ENCODE measurements around the gene PCDH12.

Gene PCDH12

DNA sequence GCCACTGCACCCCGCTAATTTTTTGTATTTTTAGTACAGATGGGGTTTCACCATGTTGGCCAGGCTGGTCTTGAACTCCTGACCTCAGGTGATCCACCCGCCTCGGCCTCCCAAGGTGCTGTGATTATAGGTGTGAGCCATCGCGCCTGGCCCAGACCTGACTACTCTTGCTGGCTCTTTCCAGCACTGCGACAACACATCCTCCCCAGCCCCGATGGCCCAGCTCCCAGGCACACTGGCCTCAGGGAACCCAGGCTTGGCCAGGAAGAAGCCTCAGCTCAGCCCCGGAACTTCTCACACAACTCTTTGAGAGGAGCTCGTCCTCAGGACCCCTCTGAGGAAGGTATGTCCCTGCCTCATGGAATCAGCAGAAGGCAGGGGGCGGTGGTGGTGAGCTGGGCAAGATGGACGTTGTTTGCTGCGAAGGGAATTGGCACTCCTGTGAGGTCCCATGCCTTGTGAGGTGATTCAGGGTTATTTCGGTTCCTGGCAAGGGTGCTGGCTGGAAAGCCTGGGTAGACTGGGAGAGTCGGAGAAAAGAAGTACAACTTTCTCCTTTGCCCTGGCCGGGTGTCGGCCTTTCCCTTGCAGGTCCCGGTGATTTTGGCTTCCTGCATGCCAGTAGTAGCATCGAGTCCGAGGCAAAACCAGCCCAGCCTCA is 28.5 kb downstream of the PCDH12 start:
- H3K4me3 ChIP-seq (ENCODE audit: low read depth, low read length) = no peak overlapping the region
- TF ChIP-seq, protein P1, sequence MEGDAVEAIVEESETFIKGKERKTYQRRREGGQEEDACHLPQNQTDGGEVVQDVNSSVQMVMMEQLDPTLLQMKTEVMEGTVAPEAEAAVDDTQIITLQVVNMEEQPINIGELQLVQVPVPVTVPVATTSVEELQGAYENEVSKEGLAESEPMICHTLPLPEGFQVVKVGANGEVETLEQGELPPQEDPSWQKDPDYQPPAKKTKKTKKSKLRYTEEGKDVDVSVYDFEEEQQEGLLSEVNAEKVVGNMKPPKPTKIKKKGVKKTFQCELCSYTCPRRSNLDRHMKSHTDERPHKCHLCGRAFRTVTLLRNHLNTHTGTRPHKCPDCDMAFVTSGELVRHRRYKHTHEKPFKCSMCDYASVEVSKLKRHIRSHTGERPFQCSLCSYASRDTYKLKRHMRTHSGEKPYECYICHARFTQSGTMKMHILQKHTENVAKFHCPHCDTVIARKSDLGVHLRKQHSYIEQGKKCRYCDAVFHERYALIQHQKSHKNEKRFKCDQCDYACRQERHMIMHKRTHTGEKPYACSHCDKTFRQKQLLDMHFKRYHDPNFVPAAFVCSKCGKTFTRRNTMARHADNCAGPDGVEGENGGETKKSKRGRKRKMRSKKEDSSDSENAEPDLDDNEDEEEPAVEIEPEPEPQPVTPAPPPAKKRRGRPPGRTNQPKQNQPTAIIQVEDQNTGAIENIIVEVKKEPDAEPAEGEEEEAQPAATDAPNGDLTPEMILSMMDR (IDR thresholded peaks at IDR 0.05; ENCODE audit: borderline replicate concordance, insufficient read depth, low read depth, low read length) = no peak

DNA sequence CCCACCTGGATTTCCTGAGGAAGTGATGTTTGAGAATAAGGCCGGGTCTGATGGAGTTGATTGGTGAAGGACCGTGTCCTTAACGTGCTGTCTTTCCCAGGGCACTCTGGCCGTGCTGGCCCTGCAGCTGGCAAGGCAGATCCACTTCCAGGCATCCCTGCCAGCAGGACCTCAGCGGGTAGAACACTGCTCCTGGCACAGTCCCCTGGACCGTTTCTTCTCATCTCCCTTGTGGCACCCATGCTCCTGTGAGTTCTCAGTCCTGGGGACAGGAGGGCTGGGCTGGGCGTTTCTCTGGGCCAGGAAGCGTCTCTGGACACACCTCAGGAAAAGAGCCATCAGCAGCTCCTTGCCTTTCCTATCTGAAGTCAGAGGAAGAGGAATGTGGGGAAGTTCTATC is 30.0 kb downstream of the PCDH12 start:
- no peak overlapping the region for H3K4me3 ChIP-seq (ENCODE audit: low read depth, low read length)
- TF ChIP-seq, protein P1 (IDR thresholded peaks at IDR 0.05; ENCODE audit: borderline replicate concordance, insufficient read depth, low read depth, low read length) = no peak

DNA sequence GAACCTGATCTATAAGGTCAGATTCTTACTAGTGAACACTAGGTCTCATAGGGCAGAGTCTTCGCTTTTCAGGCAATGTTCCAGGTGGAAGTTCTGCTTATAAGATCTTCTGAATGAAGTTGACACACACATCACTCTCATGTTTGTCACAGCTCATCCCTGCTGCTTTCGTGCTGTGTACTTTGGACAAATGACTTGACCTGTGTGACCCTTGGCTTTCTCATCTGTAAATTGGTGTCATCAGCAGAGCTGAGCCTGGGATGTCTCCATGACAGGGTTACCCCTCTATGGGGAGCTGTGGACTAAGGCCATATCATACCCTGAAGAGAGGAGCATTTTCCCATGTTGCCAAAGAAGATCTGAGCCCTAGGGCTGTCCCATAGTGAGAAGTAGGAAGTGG is 31.6 kb downstream of the PCDH12 start:
- no peak overlapping the region for H3K4me3 ChIP-seq (ENCODE audit: low read depth, low read length)
- TF ChIP-seq, protein P1 (IDR thresholded peaks at IDR 0.05; ENCODE audit: borderline replicate concordance, insufficient read depth, low read depth, low read length) = no peak

DNA sequence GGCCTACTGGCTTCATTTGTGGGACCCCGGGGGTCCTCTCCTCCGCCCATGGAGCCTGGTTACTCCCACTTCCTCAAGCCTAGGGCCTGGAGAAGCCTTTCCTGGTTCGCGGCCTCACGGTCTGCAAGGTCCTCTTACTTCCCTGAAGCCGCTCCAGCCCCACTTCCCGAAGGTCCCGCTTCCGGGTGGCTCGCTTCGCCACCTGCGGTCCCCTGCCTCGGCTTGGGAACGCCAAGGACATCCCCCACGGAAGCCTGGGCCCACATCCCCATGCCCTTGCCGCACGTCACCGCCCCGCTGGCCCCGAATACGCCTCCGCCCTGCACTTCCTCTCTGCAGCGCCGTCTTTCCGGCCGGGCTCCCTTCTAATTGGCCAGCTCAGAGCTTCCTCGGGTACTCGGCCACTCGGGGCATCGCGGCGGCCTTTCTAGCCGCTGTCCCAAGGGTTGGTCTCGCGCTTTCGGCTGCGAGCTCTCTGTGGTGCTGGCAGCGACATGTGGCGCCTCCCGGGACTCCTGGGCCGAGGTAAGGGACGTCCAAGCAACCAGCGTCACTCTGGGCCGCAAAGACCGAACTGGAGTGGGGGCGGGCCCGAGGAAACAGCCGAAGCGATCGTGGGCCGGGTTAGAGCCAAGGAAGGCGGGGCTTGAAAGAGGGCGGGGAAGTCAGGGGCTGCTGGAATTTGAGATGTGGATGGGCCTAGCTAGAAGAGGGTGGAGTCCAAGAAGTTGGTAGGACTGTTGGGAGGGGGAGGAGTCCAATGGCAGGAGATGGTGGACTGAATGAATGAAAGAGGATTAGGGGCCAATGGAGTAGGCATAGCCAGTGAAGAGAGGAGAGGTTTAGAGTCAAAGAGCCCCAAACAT is 34.3 kb downstream of the PCDH12 start, which contains the start of gene DELE1:
Gene DELE1 (plus strand): TSS at position 424 of the 866 bp plus-strand sequence. CDS start 71 bp downstream, at position 495.
- peak within 1 kb of the TSS; percentile 94 for H3K4me3 ChIP-seq (ENCODE audit: low read depth, low read length)
- TF ChIP-seq, protein P1 (IDR thresholded peaks at IDR 0.05; ENCODE audit: borderline replicate concordance, insufficient read depth, low read depth, low read length) = no peak

DNA sequence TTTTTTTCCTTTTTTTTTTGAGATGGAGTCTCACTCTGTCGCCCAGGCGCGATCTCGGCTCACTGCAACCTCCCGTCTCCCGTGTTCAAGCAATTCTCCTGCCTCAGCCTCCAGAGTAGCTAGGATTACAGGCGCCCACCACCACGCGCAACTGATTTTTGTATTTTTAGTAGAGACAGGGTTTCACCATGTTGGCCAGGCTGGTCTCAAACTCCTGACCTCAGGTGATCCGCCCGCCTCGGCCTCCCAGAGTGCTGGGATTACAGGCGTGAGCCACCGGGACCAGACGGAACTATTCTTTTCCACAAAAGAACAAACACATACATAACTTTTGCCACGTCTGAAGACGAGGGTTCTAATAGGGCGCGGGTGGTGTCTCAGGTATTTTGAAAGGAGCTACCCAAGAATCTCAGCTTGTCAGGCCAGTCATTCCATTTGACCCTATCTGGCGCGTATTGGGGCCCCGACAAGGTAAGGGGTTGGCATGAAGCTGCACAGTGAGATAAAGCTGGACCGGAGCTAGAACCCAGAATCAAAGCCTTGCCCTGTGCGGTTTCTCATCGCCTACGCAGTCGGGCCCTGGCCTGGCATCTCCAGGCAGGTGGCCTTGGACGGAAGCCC is 35.1 kb downstream of the PCDH12 start:
- H3K4me3 ChIP-seq (ENCODE audit: low read depth, low read length) = peak overlapping the region; percentile 94

DNA sequence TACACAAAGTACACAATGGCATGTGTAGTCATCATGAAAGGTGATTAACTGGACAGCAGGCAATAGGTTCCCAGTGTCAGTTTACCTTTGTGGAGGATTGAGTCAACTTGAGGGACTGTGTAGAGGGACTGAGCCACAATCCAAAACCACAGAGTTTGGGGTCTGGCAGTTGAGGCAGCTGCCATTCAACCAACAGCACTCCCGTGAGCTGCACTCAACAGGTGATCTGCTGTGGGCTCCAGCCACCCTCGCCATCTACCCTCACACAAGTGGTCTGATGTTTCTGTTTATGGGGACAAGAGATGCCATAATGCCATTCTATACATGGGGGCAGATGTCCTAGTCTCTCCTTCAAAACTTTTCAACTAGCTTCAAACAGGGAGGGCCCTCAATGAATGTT is 37.2 kb downstream of the PCDH12 start:
- TF ChIP-seq, protein P1 (IDR thresholded peaks at IDR 0.05; ENCODE audit: borderline replicate concordance, insufficient read depth, low read depth, low read length) = no peak
- H3K4me3 ChIP-seq (ENCODE audit: low read depth, low read length) = no peak overlapping the region
